Ovary (tissue), 3 donors: ENCODE data around the gene ZNF362.
A peak's percentile ranks its signal among the peaks of the same experiment; 100 is the strongest.

Experiments used
- EP300 ChIP-seq: sonication (generic); formaldehyde crosslinking; IDR thresholded peaks from one replicate; pipeline ENCODE4 v1.6.1; 2017; ENCODE audit warnings: antibody characterized with exemption
- POLR2A ChIP-seq: fragments of 450-650 bp; IDR thresholded peaks from one replicate; pipeline ENCODE4 v1.6.1; 2017; ENCODE audit warnings: antibody characterized with exemption, mild to moderate bottlenecking, moderate library complexity
- TF ChIP-seq, protein P1 (sequence below), 3 donors: fragments of 450-650 bp in 2 of 3; fragments of 200-600 bp in 1 of 3; IDR thresholded peaks; one replicate each; pipeline versions ENCODE4 v1.5.1 to v1.8.0; 2016 to 2022; ENCODE audit warnings: antibody characterized with exemption in 3 of 3, mild to moderate bottlenecking in 1 of 3
- donor health status: DM: no; HTN: no; CAD: no.

DNA sequence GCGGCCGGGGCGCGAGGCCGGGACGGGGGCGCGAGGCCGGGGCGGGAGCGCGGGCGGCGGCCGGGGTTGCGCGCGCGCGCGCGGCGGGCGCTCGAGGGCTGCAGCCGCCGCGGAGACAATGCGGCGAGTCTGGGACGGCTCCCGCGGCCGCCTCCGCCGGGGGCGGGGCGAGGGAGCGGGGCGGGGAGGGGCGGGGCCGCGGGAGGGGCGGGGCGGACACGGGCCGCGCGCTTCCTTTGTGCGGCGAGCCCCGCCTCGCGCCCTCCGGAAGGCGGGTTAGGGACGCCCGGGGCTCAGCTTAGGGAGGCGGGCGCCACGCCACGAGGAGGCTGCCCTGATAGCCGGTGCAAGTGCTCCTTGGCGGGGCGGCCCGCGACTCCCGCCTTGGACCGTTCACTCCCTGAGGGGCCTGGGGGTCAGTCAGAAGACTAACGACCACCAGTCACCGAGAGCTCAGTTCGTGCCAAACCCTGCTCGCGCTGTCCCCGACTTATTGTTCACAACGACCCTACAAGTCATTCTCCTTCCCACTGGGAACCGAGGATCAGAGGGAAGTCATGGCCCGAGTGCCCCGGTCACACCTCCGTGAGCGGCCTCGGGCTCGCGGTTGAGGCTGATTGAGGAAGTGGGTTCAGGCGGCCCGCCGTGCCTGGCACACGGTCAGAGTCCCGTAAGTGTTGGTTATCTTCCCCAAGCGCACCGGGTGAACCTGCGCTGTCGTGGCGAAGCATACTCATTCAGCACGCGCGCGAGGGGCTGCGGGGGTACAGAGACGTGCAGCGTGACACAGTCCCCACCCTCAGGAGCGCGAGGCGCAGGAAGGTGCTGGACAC, 93.7 kb downstream of the ZNF362 start:
- TF ChIP-seq, protein P1, sequence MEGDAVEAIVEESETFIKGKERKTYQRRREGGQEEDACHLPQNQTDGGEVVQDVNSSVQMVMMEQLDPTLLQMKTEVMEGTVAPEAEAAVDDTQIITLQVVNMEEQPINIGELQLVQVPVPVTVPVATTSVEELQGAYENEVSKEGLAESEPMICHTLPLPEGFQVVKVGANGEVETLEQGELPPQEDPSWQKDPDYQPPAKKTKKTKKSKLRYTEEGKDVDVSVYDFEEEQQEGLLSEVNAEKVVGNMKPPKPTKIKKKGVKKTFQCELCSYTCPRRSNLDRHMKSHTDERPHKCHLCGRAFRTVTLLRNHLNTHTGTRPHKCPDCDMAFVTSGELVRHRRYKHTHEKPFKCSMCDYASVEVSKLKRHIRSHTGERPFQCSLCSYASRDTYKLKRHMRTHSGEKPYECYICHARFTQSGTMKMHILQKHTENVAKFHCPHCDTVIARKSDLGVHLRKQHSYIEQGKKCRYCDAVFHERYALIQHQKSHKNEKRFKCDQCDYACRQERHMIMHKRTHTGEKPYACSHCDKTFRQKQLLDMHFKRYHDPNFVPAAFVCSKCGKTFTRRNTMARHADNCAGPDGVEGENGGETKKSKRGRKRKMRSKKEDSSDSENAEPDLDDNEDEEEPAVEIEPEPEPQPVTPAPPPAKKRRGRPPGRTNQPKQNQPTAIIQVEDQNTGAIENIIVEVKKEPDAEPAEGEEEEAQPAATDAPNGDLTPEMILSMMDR (IDR thresholded peaks at IDR 0.05): no peak
- peak; percentile 68 for TF ChIP-seq POLR2A
- TF ChIP-seq EP300: no peak
